ENCODE measurements around the gene IRF1.

IRF1 gene

DNA sequence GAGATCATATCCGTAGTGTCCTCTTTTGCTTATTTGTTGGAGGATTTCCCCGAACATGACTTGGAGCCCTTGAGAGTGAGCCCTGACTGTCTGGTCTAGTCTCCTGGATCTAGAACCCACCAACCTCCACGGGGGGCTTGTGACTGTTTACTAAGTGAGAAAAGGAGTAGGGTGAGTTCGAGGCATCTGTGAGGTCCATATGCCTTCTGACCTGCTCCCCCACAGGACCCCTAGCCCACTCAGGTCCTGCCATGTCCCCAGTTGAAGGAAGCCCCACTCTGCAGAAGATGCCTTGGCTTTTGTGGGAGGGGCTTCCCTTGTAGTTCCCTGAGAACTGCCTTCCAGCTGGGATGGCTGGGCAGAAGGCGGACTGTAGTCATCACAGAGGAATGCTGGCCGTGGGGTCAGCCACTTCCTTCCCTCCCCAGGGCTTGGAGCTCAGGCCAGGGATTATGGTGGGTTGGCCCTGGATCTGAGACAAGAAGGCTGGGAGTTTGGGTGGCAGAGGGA lies 7.0 kb upstream of the IRF1 start:
- peak overlapping the region; percentile 17 for H2AFZ ChIP-seq (ENCODE audit: insufficient read depth, low read length, poor library complexity)
- no peaks in the 10 kb centered on the region for H3K9me3 ChIP-seq (ENCODE audit: insufficient read depth, low read depth, low read length)
- no peak overlapping the region for H3K4ac ChIP-seq (ENCODE audit: low read depth, low read length)
- no peak overlapping the region for H3K9ac ChIP-seq (ENCODE audit: low read length)
- no peak overlapping the region for H3K4me3 ChIP-seq (ENCODE audit: low read depth, low read length)
- peaks cover 6% of the 10 kb centered on the region for H3K79me1 ChIP-seq (ENCODE audit: low read length)
- H3K4me1 ChIP-seq (ENCODE audit: control insufficient read depth in 1 of 2, insufficient read depth in 2 of 2, low read length in 2 of 2): peaks cover 13 to 20% of the 10 kb centered on the region in 2 experiments
- no peak overlapping the region for H3K18ac ChIP-seq (ENCODE audit: low read length)
- H3K14ac ChIP-seq (ENCODE audit: low read length): no peak overlapping the region
- H3K79me2 ChIP-seq (ENCODE audit: control insufficient read depth, insufficient read depth, low read length, poor library complexity): peaks cover 2% of the 10 kb centered on the region
- no peak overlapping the region for H3K4me2 ChIP-seq (ENCODE audit: low read length)
- WGBS (ENCODE audit: extremely low coverage, insufficient coverage, insufficient read length): no CpG with 5 or more reads among the region's 6 CpGs
- H2BK120ac ChIP-seq (ENCODE audit: insufficient read depth, low read length, poor library complexity): no peak overlapping the region
- H3K27me3 ChIP-seq (ENCODE audit: insufficient read depth, low read length): no peaks in the 10 kb centered on the region
- no peak overlapping the region for H4K8ac ChIP-seq (ENCODE audit: low read depth, low read length)
- H2BK5ac ChIP-seq (ENCODE audit: low read depth, low read length, poor library complexity): no peak overlapping the region
- no peak overlapping the region for H4K12ac ChIP-seq (ENCODE audit: low read depth, low read length)
- H3K36me3 ChIP-seq (ENCODE audit: control insufficient read depth in 1 of 2, insufficient read depth in 2 of 2, low read length in 2 of 2): no peaks in the 10 kb centered on the region
- peak overlapping the region; percentile 77 for H2AK5ac ChIP-seq (ENCODE audit: low read length)
- peak overlapping the region; percentile 78 for H2BK12ac ChIP-seq (ENCODE audit: low read length)
- no peak overlapping the region for H3K23ac ChIP-seq (ENCODE audit: low read length)
- DNase-seq: peak; percentile 78 to 88
- H4K91ac ChIP-seq (ENCODE audit: low read depth, low read length): peak overlapping the region; percentile 40
- H3K27ac ChIP-seq (ENCODE audit: low read depth, low read length): peak overlapping the region; percentile 18

DNA sequence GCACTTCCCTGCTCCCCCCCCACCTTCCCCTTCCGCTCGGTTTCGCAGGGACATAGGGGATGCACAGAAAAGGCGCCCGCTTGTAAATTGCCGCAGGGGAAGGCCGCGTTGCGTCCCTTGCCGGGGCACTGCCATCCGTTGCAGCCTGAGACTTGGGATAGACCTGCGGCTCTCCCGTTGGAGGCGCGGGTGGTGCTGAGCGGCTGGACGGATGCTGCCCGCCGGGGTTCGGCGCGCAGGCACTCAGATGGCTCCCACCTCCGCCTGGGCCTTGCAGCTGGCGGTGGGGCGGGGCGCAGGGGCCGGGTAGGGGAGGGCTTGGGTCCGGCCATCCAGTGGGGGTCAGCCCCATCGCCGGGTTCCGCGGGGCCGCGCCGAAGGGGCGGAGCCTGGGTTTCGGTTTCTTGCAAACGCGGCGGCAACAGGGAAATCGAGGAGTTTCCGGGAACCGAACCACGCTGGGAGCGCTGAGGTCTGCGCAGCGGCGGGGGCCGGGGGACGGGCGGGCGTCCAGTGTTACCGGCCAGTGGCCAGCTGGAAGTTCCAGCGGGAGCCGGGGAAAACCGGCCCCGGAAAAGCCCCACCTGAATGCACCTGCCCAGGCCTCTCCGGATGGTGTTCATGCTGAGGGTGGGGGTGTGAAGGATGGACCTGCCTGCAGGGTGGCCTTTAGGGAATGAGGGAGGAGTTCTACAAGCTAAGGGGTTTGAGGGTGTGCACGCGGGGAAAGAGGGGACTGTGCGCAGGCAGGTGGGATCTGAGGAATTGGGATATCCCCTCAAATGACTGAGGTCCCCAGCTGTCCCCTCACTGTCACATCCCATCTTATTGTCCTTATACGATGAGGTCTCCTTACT lies 6.3 kb upstream of the IRF1 start:
- Histone ChIP-seq H3K4ac (ENCODE audit: low read depth, low read length) (no peak overlapping the region), H3K79me2 (ENCODE audit: control insufficient read depth, insufficient read depth, low read length, poor library complexity) (peaks cover 2% of the 10 kb centered on the region), H2AFZ (ENCODE audit: insufficient read depth, low read length, poor library complexity) (peak overlapping the region; percentile 38), H3K9ac (ENCODE audit: low read length) (peak overlapping the region; percentile 57), H2BK5ac (ENCODE audit: low read depth, low read length, poor library complexity) (peak overlapping the region; percentile 0), H3K14ac (ENCODE audit: low read length) (peak overlapping the region; percentile 31), H3K4me3 (ENCODE audit: low read depth, low read length) (peak overlapping the region; percentile 63), H3K4me2 (ENCODE audit: low read length) (peak overlapping the region; percentile 69), H3K79me1 (ENCODE audit: low read length) (peaks cover 6% of the 10 kb centered on the region), H2AK5ac (ENCODE audit: low read length) (no peak overlapping the region), H4K91ac (ENCODE audit: low read depth, low read length) (peak overlapping the region; percentile 22), H2BK12ac (ENCODE audit: low read length) (no peak overlapping the region), H3K27me3 (ENCODE audit: insufficient read depth, low read length) (no peaks in the 10 kb centered on the region), H3K9me3 (ENCODE audit: insufficient read depth, low read depth, low read length) (no peaks in the 10 kb centered on the region), H4K12ac (ENCODE audit: low read depth, low read length) (peak overlapping the region; percentile 6), H3K36me3 (ENCODE audit: control insufficient read depth in 1 of 2, insufficient read depth in 2 of 2, low read length in 2 of 2) (no peaks in the 10 kb centered on the region), H2BK120ac (ENCODE audit: insufficient read depth, low read length, poor library complexity) (peak overlapping the region; percentile 48), H4K8ac (ENCODE audit: low read depth, low read length) (peak overlapping the region; percentile 78), H3K23ac (ENCODE audit: low read length) (no peak overlapping the region), H3K4me1 (ENCODE audit: control insufficient read depth in 1 of 2, insufficient read depth in 2 of 2, low read length in 2 of 2) (peaks cover 13 to 20% of the 10 kb centered on the region in 2 experiments), H3K18ac (ENCODE audit: low read length) (peak overlapping the region; percentile 40), H3K27ac (ENCODE audit: low read depth, low read length) (peak overlapping the region; percentile 45)
- peak; percentile 79 to 83 for DNase-seq
- WGBS (ENCODE audit: extremely low coverage, insufficient coverage, insufficient read length): no CpG with 5 or more reads among the region's 62 CpGs

DNA sequence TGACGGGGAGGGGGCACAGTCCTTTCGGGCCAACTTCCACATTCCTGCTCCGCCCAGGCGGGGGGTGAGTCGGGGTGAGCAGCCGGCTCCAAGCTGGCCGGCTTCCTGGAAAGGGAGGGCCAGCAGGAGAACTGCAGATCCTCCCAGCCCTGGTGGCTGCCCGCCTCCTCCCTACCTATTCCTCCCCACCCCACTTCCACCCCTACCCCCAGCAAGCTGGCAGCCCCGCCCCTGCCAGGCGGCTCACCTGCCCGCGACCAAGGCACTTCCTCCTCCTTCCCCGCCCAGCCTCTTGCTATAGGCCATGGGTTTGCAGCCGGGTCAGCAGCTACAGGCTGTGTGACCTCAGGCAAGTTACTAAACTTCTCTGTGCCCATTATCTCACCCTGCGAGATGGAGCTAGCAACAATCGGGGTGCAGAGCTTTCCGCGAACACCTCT lies 5.6 kb upstream of the IRF1 start:
- Histone ChIP-seq H3K9me3 (ENCODE audit: insufficient read depth, low read depth, low read length) (no peaks in the 10 kb centered on the region), H4K8ac (ENCODE audit: low read depth, low read length) (peak overlapping the region; percentile 78), H3K4me3 (ENCODE audit: low read depth, low read length) (peak overlapping the region; percentile 63), H3K4me1 (ENCODE audit: control insufficient read depth in 1 of 2, insufficient read depth in 2 of 2, low read length in 2 of 2) (peaks cover 18 to 25% of the 10 kb centered on the region in 2 experiments), H3K27me3 (ENCODE audit: insufficient read depth, low read length) (no peaks in the 10 kb centered on the region), H3K14ac (ENCODE audit: low read length) (peak overlapping the region; percentile 31), H2BK5ac (ENCODE audit: low read depth, low read length, poor library complexity) (peak overlapping the region; percentile 0), H3K9ac (ENCODE audit: low read length) (no peak overlapping the region), H2AFZ (ENCODE audit: insufficient read depth, low read length, poor library complexity) (peak overlapping the region; percentile 38), H3K36me3 (ENCODE audit: control insufficient read depth in 1 of 2, insufficient read depth in 2 of 2, low read length in 2 of 2) (no peaks in the 10 kb centered on the region), H2BK12ac (ENCODE audit: low read length) (no peak overlapping the region), H2AK5ac (ENCODE audit: low read length) (no peak overlapping the region), H3K27ac (ENCODE audit: low read depth, low read length) (peak overlapping the region; percentile 45), H3K4ac (ENCODE audit: low read depth, low read length) (no peak overlapping the region), H4K12ac (ENCODE audit: low read depth, low read length) (peak overlapping the region; percentile 6), H2BK120ac (ENCODE audit: insufficient read depth, low read length, poor library complexity) (peak overlapping the region; percentile 48), H3K18ac (ENCODE audit: low read length) (peak overlapping the region; percentile 40), H3K79me2 (ENCODE audit: control insufficient read depth, insufficient read depth, low read length, poor library complexity) (peaks cover 2% of the 10 kb centered on the region), H3K79me1 (ENCODE audit: low read length) (peaks cover 7% of the 10 kb centered on the region), H3K23ac (ENCODE audit: low read length) (no peak overlapping the region), H3K4me2 (ENCODE audit: low read length) (peak overlapping the region; percentile 69), H4K91ac (ENCODE audit: low read depth, low read length) (peak overlapping the region; percentile 22)
- no CpG with 5 or more reads among the region's 18 CpGs for WGBS (ENCODE audit: extremely low coverage, insufficient coverage, insufficient read length)
- peak; percentile 93 to 96 for DNase-seq

DNA sequence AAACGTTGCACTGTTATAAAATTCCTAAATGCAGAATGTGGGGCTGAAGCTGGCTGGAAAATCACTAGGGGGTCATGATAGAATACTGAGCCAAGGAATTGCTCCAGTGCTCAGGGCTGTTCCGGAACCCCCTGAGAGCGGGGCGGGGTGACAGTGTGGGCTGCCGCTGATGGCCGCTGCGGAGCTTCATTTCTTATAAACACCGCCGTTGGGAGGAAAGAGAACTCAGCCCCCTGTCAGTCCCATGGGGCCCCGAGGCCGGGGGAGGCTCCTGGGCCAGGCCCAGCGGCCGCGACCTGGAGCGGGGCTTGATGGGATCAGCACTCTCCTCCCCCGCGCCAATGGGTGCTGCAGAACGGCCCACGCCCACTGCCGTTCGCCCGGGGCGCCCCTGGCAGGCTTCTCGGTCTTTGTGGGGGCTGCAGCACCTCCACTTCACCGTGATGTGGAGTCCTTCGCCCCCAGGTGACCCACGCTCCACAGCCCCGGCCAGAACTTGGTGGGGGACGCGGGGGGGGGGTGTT lies 5.2 kb upstream of the IRF1 start:
- H2BK5ac ChIP-seq (ENCODE audit: low read depth, low read length, poor library complexity): peak overlapping the region; percentile 32
- no peaks in the 10 kb centered on the region for H3K27me3 ChIP-seq (ENCODE audit: insufficient read depth, low read length)
- DNase-seq: peak; percentile 81 to 84
- H3K4me3 ChIP-seq (ENCODE audit: low read depth, low read length): peak overlapping the region; percentile 63
- H4K12ac ChIP-seq (ENCODE audit: low read depth, low read length): peak overlapping the region; percentile 8
- H3K23ac ChIP-seq (ENCODE audit: low read length): no peak overlapping the region
- H4K91ac ChIP-seq (ENCODE audit: low read depth, low read length): peak overlapping the region; percentile 70
- H2BK120ac ChIP-seq (ENCODE audit: insufficient read depth, low read length, poor library complexity): peak overlapping the region; percentile 62
- H3K18ac ChIP-seq (ENCODE audit: low read length): peak overlapping the region; percentile 45
- H3K79me1 ChIP-seq (ENCODE audit: low read length): peaks cover 12% of the 10 kb centered on the region
- H2AK5ac ChIP-seq (ENCODE audit: low read length): no peak overlapping the region
- H3K36me3 ChIP-seq (ENCODE audit: control insufficient read depth in 1 of 2, insufficient read depth in 2 of 2, low read length in 2 of 2): no peaks in the 10 kb centered on the region
- no peak overlapping the region for H3K4ac ChIP-seq (ENCODE audit: low read depth, low read length)
- H3K14ac ChIP-seq (ENCODE audit: low read length): peak overlapping the region; percentile 47
- peak overlapping the region; percentile 31 for H3K27ac ChIP-seq (ENCODE audit: low read depth, low read length)
- peak overlapping the region; percentile 61 for H2AFZ ChIP-seq (ENCODE audit: insufficient read depth, low read length, poor library complexity)
- H3K79me2 ChIP-seq (ENCODE audit: control insufficient read depth, insufficient read depth, low read length, poor library complexity): peaks cover 3% of the 10 kb centered on the region
- no CpG with 5 or more reads among the region's 30 CpGs for WGBS (ENCODE audit: extremely low coverage, insufficient coverage, insufficient read length)
- H3K9ac ChIP-seq (ENCODE audit: low read length): no peak overlapping the region
- peaks cover 20 to 29% of the 10 kb centered on the region in 2 experiments for H3K4me1 ChIP-seq (ENCODE audit: control insufficient read depth in 1 of 2, insufficient read depth in 2 of 2, low read length in 2 of 2)
- peak overlapping the region; percentile 82 for H4K8ac ChIP-seq (ENCODE audit: low read depth, low read length)
- no peak overlapping the region for H2BK12ac ChIP-seq (ENCODE audit: low read length)
- H3K9me3 ChIP-seq (ENCODE audit: insufficient read depth, low read depth, low read length): no peaks in the 10 kb centered on the region
- peak overlapping the region; percentile 69 for H3K4me2 ChIP-seq (ENCODE audit: low read length)
